NCI-H2196 treated with DMSO at 0.1 percent for 48 hours (cell line): ENCODE measurements around the gene SLC44A5.
"Not testable (repeated sequence)": the region's sequence is repeated elsewhere in the genome, so short reads cannot be mapped to it uniquely, and the experiment has no call there.

Experiments used
- DNase-seq: peaks from one replicate; lab custom pipeline; 2025; ENCODE audit not compliant: unreplicated experiment; lab: John Stamatoyannopoulos, UW

Gene SLC44A5

GRCh38 chr1:75203415-75204277 is 407.3 kb downstream of the SLC44A5 start:
- peak; percentile 8 for DNase-seq

- no peak for DNase-seq
These were observed 408.2 kb downstream of the SLC44A5 start for GRCh38 chr1:75202751-75203150.

DNA sequence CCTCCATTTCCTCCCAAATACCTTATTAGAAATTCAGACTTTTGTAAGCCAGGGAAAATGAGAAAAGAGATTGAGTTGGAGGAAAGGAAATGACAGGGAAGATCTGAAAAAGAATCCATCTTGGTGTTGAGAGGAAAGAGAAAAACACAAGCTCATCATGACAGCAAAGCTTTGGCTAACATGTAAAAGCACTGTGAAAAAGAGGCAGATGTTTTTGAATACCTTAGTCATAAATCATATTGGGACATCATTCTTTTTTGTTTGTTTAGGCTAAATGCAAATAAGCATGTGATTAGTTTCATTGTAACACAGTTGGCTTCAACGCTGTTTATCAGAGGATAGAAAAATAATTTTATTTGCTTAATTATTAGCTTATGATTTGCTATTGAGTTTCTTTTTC is 412.2 kb downstream of the SLC44A5 start:
- no peak for DNase-seq

DNA sequence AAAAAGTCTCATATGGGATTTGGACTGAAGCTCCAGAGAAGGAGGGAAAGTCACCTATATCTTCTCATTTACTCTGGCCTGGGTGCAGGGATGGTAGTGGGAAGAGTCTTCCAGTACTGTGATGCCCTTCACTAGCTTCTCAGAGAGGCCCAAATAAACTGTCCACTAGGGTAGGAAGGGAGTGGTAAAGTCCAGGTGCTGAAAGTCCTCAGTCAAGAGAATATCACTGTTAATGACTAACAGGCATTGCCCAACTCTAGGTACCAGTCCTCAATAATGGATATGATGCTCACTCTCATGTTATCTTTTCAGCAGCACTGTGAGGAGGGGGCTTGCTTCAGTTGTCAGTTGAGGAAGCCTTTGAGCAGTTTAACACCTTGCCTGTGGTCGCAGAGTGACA is 412.8 kb downstream of the SLC44A5 start:
- no peak for DNase-seq

- DNase-seq = no peak
These were observed 422.0 kb downstream of the SLC44A5 start for GRCh38 chr1:75188892-75189291.

DNA sequence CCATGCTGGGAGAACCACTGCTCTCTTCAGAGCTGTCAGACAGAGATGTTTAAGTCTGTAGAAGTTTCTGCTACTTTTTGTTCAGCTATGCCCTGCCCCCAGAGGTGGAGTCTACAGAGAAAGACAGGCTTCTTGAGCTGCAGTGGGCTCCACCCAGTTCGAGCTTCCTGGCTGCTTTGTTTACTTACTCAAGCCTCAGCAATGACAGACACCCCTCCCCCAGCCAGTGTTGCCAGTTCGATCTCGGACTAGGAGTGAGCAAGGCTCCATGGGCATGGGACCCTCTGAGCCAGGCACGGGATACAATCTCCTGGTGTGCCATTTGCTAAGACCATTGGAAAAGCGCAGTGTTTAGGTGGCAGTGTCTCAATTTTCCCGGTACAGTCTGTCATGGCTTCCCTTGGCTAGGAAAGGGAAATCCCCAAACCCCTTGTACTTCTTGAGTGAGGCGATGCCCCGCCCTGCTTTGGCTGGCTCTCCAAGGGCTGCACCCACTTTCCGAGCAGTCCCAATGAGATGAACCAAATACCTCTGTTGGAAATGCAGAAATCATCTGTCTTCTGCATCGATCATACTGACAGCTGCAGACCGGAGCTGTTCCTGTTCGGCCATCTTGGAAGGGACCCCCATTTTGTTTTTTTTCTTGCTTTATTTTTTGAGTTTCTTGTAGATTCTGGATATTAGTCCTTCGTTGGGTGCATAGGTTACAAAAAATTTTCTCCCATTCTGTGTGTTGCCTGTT is 429.5 kb downstream of the SLC44A5 start:
- DNase-seq = not testable (repeated sequence)

DNA sequence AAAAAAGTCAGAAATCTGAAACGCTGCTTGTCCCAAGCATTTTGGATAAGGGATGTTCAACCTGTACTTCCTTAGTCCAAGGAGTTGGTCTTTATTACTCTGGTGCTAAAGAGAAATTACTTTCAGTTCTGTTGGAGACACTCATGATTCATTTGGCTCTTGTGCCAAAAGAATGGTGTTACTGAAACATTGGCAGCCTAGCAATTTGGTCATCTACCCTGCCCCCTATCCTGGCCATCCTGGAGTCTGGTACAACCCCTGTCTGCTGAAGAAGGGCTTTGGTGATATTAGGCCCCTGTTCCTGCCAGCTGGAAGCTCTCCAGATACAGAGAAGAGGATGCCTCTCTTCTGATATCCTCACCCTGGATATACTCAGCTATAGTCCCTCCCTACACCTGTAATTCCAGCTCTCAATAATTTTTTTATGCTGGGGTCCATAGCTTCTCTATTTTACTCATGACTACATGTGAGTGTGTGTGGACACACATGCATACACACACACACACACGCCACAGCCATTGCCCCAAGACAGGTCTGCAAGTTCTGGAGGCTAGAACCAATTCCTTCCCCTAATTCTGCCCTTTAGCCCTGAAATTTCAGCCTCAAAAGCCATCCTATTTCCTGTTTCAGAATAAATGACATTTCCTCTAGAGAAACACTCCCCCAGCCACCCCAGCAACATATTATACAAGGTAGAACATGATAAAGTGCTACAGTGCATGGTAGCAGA is 436.7 kb downstream of the SLC44A5 start:
- DNase-seq = no peak

DNA sequence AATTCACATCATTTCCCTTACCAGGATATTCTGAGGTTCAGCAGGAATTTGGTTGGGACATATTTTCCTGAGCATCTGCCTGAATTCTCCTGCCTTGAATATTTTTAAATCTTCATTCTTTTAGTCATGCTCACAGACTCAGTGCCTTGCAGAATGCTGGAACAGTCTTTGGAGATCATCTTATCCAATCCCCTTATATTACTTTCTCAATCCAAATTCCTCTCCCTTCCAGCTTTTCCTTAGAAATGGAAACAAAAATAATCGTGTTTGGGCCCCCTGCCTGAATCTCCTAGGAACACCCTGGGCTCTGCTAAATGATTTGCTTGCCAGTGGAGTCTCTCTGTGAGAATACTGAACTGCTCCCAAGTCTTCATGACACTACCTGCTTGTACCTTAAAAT is 438.4 kb downstream of the SLC44A5 start:
- no peak for DNase-seq

- no peak for DNase-seq
These were observed 439.0 kb downstream of the SLC44A5 start for GRCh38 chr1:75171876-75172275.

- no peak for DNase-seq
These were observed 439.9 kb downstream of the SLC44A5 start for GRCh38 chr1:75170981-75171380.

DNA sequence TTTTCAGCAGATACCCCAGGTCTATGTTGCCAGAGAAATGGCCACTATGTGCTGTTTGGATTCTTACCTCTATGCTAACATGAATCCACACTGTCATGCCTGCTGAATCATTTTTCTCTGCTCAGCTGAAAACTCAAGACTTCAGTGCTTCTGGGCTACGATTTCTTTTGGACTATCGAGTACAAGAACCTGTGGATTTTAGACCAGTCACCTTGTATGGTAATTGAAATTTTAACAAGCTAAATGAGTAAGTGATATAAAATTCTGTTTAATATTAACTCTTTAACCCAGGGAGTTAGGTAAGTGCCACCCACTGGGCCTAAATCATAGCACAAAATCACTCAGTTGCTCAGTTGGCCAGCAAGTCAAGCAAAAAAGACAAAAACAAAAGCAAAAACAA is 440.9 kb downstream of the SLC44A5 start:
- DNase-seq = no peak

DNA sequence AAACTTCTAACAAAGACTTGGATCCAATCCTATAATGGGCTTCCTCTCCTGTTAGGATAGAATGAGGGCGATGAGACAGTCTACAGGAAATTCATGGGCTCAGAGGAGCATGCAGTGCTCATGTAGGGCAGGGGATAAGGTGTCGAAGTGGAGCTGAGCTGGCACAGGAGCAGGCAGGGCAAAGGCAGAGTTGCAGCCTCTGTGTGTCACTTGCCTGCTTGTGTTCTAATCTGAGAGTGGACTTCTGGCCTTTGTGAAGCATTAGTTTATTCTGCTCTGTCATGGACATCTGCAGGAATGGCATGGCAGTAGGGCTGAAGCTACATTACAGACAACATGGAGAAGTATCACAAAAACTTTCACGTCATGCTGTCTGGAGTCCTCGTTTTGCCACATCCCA is 444.1 kb downstream of the SLC44A5 start:
- DNase-seq = no peak

DNA sequence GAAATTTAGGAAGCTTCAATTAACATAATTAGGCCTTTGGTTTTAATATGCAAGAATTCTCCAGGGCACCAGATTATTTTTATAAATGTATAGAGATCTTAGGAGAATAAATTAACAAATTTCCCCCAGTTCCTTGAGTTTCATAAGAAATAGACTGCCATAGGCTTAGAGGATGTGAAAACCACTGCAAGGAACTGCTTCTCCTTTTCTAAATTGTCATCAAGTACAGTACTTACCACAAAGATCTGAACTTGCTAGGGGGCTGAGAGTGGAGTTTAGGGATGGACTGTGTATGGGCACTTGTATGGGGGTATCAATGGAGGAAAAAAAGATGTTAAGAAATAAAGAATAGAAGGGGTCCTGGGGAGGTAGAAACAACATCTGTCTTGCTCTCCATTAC is 445.6 kb downstream of the SLC44A5 start:
- DNase-seq = no peak

DNA sequence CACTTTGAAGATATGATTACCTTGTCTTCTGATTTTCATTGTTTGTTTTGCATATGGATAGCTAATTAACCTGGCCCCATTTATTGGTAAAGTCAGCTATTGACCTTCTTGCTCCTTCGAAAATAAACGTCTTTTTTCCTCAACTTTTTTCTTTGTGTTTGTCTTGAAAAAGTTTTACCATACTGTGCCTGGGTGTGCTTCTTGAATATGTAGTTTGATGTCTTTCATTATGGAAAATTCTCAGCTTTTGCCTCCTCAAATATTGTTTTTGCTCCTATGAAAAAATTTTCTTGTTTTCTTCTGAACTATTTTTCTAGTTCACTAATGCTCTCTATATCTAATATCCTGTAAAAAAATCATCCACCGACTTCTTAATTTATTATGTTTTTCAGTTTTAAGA is 451.8 kb downstream of the SLC44A5 start:
- DNase-seq = no peak
